Panc1 (cell line): Measurements from ENCODE around the gene PGK1. TPM values are rescaled to one million over a fixed set of nuclear protein-coding genes. Genes with fewer than 3 reads are reported as not detected.

Experiments
- ATAC-seq: fragments of 200-7000 bp; cut with Tn5 transposase; 2 replicates; pipeline ENCODE4 v1.9.1; 2020; ENCODE audit warnings: mild to moderate bottlenecking, moderate library complexity
- BruUV-seq: library from RNA; stranded (reverse); fragments of 400-500 nt; replicated peaks from 2 replicates; lab custom pipeline; 2021; lab: Mats Ljungman, UMichigan
- CTCF ChIA-PET: fragments of 300-600 bp; sonication (Branson Sonifier 250); formaldehyde crosslinking; loops from one replicate; lab custom pipeline; 2022; ENCODE audit warnings: antibody characterized with exemption; lab: Charles Lee
- POLR2A ChIA-PET: fragments of 300-600 bp; sonication (Branson Sonifier 250); formaldehyde crosslinking; loops from one replicate; lab custom pipeline; 2022; ENCODE audit warnings: antibody characterized with exemption; lab: Charles Lee
- DNase-seq: peaks from one replicate; pipeline ENCODE4 v3.0.0-alpha.2; 2010; ENCODE audit warnings: low read depth, low spot score
- H3K27ac ChIP-seq: 2 replicates; pipeline ENCODE4 v1.5.1; 2011; ENCODE audit warnings: mild to moderate bottlenecking, low read length, inconsistent platforms
- H3K27me3 ChIP-seq: fragments of 200-500 bp; sonication (Bioruptor generic); 2 replicates; pipeline ENCODE4 v1.6.0; 2014; ENCODE audit warnings: low read length, inconsistent platforms; ENCODE audit not compliant: control insufficient read depth, insufficient read depth
- H3K36me3 ChIP-seq: fragments of 200-500 bp; sonication (Bioruptor generic); 2 replicates; pipeline ENCODE4 v1.5.1; 2014; ENCODE audit warnings: inconsistent platforms, mild to moderate bottlenecking, low read length, moderate library complexity; ENCODE audit not compliant: control insufficient read depth, insufficient read depth
- H3K4me1 ChIP-seq: 2 replicates; pipeline ENCODE4 v1.5.1; 2011; ENCODE audit warnings: inconsistent platforms, mild to moderate bottlenecking, low read length, moderate library complexity; ENCODE audit not compliant: control insufficient read depth, insufficient read depth
- H3K4me3 ChIP-seq, 2 experiments: 2 replicates each; pipeline ENCODE4 v1.5.1; 2011 to 2012; ENCODE audit warnings: low read depth in 2 of 2, low read length in 2 of 2, mild to moderate bottlenecking in 2 of 2, inconsistent platforms in 1 of 2, moderate library complexity in 1 of 2
- H3K9me3 ChIP-seq: fragments of 200-500 bp; sonication (Bioruptor generic); 2 replicates; pipeline ENCODE4 v1.5.1; 2014; ENCODE audit warnings: low read depth, mild to moderate bottlenecking, inconsistent platforms, low read length, moderate library complexity; ENCODE audit not compliant: control insufficient read depth, insufficient read depth
- CTCF ChIP-seq: fragments of 450-650 bp; IDR thresholded peaks from 2 replicates; pipeline ENCODE4 v1.5.1; 2017; ENCODE audit warnings: mild to moderate bottlenecking
- POLR2AphosphoS5 ChIP-seq: IDR thresholded peaks from 2 replicates; pipeline ENCODE4 v1.6.1; 2012; ENCODE audit warnings: mild to moderate bottlenecking, low read depth, low read length, moderate library complexity
- SIN3A ChIP-seq: IDR thresholded peaks from 2 replicates; pipeline ENCODE4 v1.6.1; 2012; ENCODE audit warnings: low read depth, mild to moderate bottlenecking, low read length, moderate library complexity, borderline replicate concordance; ENCODE audit not compliant: insufficient read depth
- TCF7L2 ChIP-seq: IDR thresholded peaks from 2 replicates; pipeline ENCODE4 v1.6.1; 2011; ENCODE audit warnings: mild to moderate bottlenecking, low read depth, low read length, inconsistent platforms
- in situ Hi-C: cut with HindIII; loops from 2 replicates; pipeline ENCODE4 v1.10.0; 2016; ENCODE audit warnings: low sequenced_read_pairs, low pct_unique_long_range_greater_than_20kb
- intact Hi-C: fragments of 100-400 bp; cut with micrococcal nuclease; formaldehyde crosslinking; loops from one replicate; pipeline ENCODE4 v1.10.0; 2022; ENCODE audit not compliant: unreplicated experiment
- total RNA-seq: library from RNA; stranded (reverse); gene quantifications from one replicate; pipeline ENCODE4 v1.2.1, GENCODE V29; 2021; ENCODE audit not compliant: unreplicated experiment
- TF ChIP-seq, protein P1 (sequence below), 2 experiments: IDR thresholded peaks; 2 replicates each; pipeline ENCODE4 v1.6.1; 2011 to 2012; ENCODE audit warnings: low read depth in 2 of 2, control low read depth in 1 of 2, low read length in 1 of 2, mild to moderate bottlenecking in 1 of 2, moderate library complexity in 1 of 2; ENCODE audit not compliant: insufficient read depth in 1 of 2

Gene PGK1
- total RNA-seq, 1 experiment from 2014 or later, result 541 TPM

GRCh38 chrX:78116365-78116764 lies 12.3 kb downstream of the PGK1 start:
- intact Hi-C loops (no loop called here), in situ Hi-C loops (no loop called here)
- no peak overlapping the region for H3K27ac ChIP-seq
- no peak for TF ChIP-seq SIN3A
- TF ChIP-seq CTCF, result no peak
- TF ChIP-seq, protein P1, sequence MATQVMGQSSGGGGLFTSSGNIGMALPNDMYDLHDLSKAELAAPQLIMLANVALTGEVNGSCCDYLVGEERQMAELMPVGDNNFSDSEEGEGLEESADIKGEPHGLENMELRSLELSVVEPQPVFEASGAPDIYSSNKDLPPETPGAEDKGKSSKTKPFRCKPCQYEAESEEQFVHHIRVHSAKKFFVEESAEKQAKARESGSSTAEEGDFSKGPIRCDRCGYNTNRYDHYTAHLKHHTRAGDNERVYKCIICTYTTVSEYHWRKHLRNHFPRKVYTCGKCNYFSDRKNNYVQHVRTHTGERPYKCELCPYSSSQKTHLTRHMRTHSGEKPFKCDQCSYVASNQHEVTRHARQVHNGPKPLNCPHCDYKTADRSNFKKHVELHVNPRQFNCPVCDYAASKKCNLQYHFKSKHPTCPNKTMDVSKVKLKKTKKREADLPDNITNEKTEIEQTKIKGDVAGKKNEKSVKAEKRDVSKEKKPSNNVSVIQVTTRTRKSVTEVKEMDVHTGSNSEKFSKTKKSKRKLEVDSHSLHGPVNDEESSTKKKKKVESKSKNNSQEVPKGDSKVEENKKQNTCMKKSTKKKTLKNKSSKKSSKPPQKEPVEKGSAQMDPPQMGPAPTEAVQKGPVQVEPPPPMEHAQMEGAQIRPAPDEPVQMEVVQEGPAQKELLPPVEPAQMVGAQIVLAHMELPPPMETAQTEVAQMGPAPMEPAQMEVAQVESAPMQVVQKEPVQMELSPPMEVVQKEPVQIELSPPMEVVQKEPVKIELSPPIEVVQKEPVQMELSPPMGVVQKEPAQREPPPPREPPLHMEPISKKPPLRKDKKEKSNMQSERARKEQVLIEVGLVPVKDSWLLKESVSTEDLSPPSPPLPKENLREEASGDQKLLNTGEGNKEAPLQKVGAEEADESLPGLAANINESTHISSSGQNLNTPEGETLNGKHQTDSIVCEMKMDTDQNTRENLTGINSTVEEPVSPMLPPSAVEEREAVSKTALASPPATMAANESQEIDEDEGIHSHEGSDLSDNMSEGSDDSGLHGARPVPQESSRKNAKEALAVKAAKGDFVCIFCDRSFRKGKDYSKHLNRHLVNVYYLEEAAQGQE (IDR thresholded peaks at IDR 0.05; ENCODE audit: insufficient read depth in 1 of 2, low read depth in 2 of 2, low read length in 1 of 2), result no peak
- no peak for TF ChIP-seq TCF7L2
- TF ChIP-seq POLR2AphosphoS5, result no peak
- no peaks in the 10 kb centered on the region for H3K27me3 ChIP-seq
- H3K4me1 ChIP-seq, result no peaks in the 10 kb centered on the region
- DNase-seq (no peak), ATAC-seq (no peak)
- H3K36me3 ChIP-seq, result peaks cover 44% of the 10 kb centered on the region
- ChIA-PET CTCF (no interaction called here), POLR2A (no interaction called here)
- BruUV-seq, result no TSS peak
- H3K9me3 ChIP-seq, result no peaks in the 10 kb centered on the region
- no peak overlapping the region for H3K4me3 ChIP-seq

- intact Hi-C loops (no loop called here), in situ Hi-C loops (no loop called here)
- CTCF ChIA-PET, result no interaction called here
- no peaks in the 10 kb centered on the region for H3K9me3 ChIP-seq
- no peaks in the 10 kb centered on the region for H3K4me1 ChIP-seq
- TF ChIP-seq CTCF, result no peak
- TF ChIP-seq TCF7L2, result no peak
- TF ChIP-seq SIN3A, result no peak
- no peak for TF ChIP-seq POLR2AphosphoS5
- TF ChIP-seq, protein P1 (IDR thresholded peaks at IDR 0.05; ENCODE audit: insufficient read depth in 1 of 2, low read depth in 2 of 2, low read length in 1 of 2), result no peak
- no peak overlapping the region for H3K4me3 ChIP-seq
- no peak overlapping the region for H3K27ac ChIP-seq
- DNase-seq (no peak), ATAC-seq (no peak)
- peaks cover 44% of the 10 kb centered on the region for H3K36me3 ChIP-seq
- BruUV-seq, result no TSS peak
- no peaks in the 10 kb centered on the region for H3K27me3 ChIP-seq
- POLR2A ChIA-PET, result no interaction called here
Measured at GRCh38 chrX:78116766-78117165, 12.7 kb downstream of the PGK1 start.
